K562 (cell line): ENCODE measurements around the gene MRPL10. TPM values are rescaled to one million over a fixed set of nuclear protein-coding genes. Genes with fewer than 3 reads are reported as not detected.
A peak's percentile ranks its signal among the peaks of the same experiment; 100 is the strongest.

Source experiments
- ELF4 ChIP-seq: fragments of 450-650 bp; formaldehyde crosslinking; IDR thresholded peaks from 2 replicates; pipeline ENCODE4 v1.4.0; 2022; ENCODE audit warnings: missing genetic modification characterization
- FOXJ2 ChIP-seq: fragments of 200-800 bp; sonication (Bioruptor generic); IDR thresholded peaks from 2 replicates; pipeline ENCODE4 v1.6.1; 2016; ENCODE audit warnings: missing genetic modification characterization, missing compliant biosample characterization
- GTF2F1 ChIP-seq: IDR thresholded peaks from 2 replicates; pipeline ENCODE4 v1.6.1; 2011; ENCODE audit warnings: low read depth, low read length, improper control_type of control experiment
- HDAC3 ChIP-seq: fragments of 450-650 bp; IDR thresholded peaks from 2 replicates; pipeline ENCODE4 v1.6.1; 2018; ENCODE audit warnings: borderline replicate concordance, mild to moderate bottlenecking, moderate library complexity; ENCODE audit not compliant: partially characterized antibody
- HDAC6 ChIP-seq: IDR thresholded peaks from 2 replicates; pipeline ENCODE4 v1.6.1; 2012; ENCODE audit warnings: low read depth, mild to moderate bottlenecking, control low read depth, inconsistent platforms, low read length, moderate library complexity
- JUN ChIP-seq, 2 experiments: sonication (generic) in 1 of 2; formaldehyde crosslinking in 1 of 2; IDR thresholded peaks; 2 replicates each; pipeline versions ENCODE4 v1.6.1 to v1.8.0; 2012 to 2022; ENCODE audit warnings: borderline replicate concordance in 2 of 2, mild to moderate bottlenecking in 2 of 2, improper control_type of control experiment in 1 of 2, low read depth in 1 of 2, low read length in 1 of 2, missing genetic modification reagents in 1 of 2
- KLF13 ChIP-seq: fragments of 450-650 bp; IDR thresholded peaks from 2 replicates; pipeline ENCODE4 v1.6.1; 2016; ENCODE audit warnings: missing genetic modification characterization, low read depth, mild to moderate bottlenecking, missing compliant biosample characterization, moderate library complexity, borderline replicate concordance
- MYC ChIP-seq, 2 experiments: fragments of 250-450 bp in 1 of 2; sonication (Bioruptor Pico) in 1 of 2; IDR thresholded peaks; 2 replicates each; pipeline versions ENCODE4 v1.5.1 to v1.6.1; 2012 to 2021; ENCODE audit warnings: low read depth in 2 of 2, borderline replicate concordance in 1 of 2, improper control_type of control experiment in 1 of 2, low read length in 1 of 2, mild to moderate bottlenecking in 1 of 2, moderate library complexity in 1 of 2
- PCBP2 ChIP-seq: fragments of 200-400 bp; formaldehyde crosslinking; IDR thresholded peaks from 2 replicates; pipeline ENCODE4 v1.6.1; 2018; ENCODE audit warnings: low read length, low read depth, mild to moderate bottlenecking, moderate library complexity; ENCODE audit not compliant: poor library complexity, severe bottlenecking
- PYGO2 ChIP-seq: fragments of 450-650 bp; IDR thresholded peaks from 2 replicates; pipeline ENCODE4 v1.6.1; 2016; ENCODE audit warnings: mild to moderate bottlenecking, missing genetic modification characterization, moderate library complexity, missing compliant biosample characterization
- RHOXF2B ChIP-seq: fragments of 250-450 bp; sonication (Bioruptor Pico); conservative IDR thresholded peaks from 2 replicates; pipeline ENCODE4 v1.5.1; 2021
- RUNX1 ChIP-seq: sonication (generic); IDR thresholded peaks from 2 replicates; pipeline ENCODE4 v1.6.1; 2016; ENCODE audit warnings: antibody characterized with exemption, low read depth
- ZNF184 ChIP-seq: sonication (generic); formaldehyde crosslinking; IDR thresholded peaks from 2 replicates; pipeline ENCODE4 v1.5.0; 2020; ENCODE audit warnings: missing genetic modification reagents
- ZNF217 ChIP-seq: sonication (generic); formaldehyde crosslinking; IDR thresholded peaks from 2 replicates; pipeline ENCODE4 v1.8.0; 2022; ENCODE audit warnings: mild to moderate bottlenecking, missing genetic modification reagents
- ZNF311 ChIP-seq: fragments of 250-450 bp; sonication (Bioruptor Pico); IDR thresholded peaks from 2 replicates; pipeline ENCODE4 v1.4.0; 2020; ENCODE audit warnings: mild to moderate bottlenecking, moderate library complexity
- ZNF316 ChIP-seq: fragments of 450-650 bp; IDR thresholded peaks from 2 replicates; pipeline ENCODE4 v1.6.1; 2016
- ZNF41 ChIP-seq: fragments of 250-450 bp; sonication (Bioruptor Pico); conservative IDR thresholded peaks from 2 replicates; pipeline ENCODE4 v1.4.0; 2020; ENCODE audit warnings: mild to moderate bottlenecking
- ZNF696 ChIP-seq: fragments of 250-450 bp; sonication (Bioruptor Pico); conservative IDR thresholded peaks from 2 replicates; pipeline ENCODE4 v1.4.0; 2020; ENCODE audit warnings: mild to moderate bottlenecking, moderate library complexity
- ZSCAN32 ChIP-seq: fragments of 450-650 bp; formaldehyde crosslinking; IDR thresholded peaks from 2 replicates; pipeline ENCODE4 v1.4.0; 2020; ENCODE audit warnings: mild to moderate bottlenecking, moderate library complexity
- polyA plus RNA-seq, 8 experiments: library from polyadenylated mRNA; depleted of rRNA in 4 of 8; stranded (reverse) in 5 of 8; unstranded in 3 of 8; fragments of >200 nt; fragmentation: Nextera tagmentation in 2 of 8; fragmentation: Illumina TruSeq in 1 of 8; extraction: Ambion mirVana in 2 of 8; extraction: Trizol in 1 of 8; gene quantifications; 2 replicates each; pipeline versions ENCODE4 v1.2.1 to v1.2.3, GENCODE V29; 2011 to 2014; ENCODE audit warnings: inconsistent platforms in 1 of 8, missing spikeins in 1 of 8
- total RNA-seq, 7 experiments: library from RNA; depleted of rRNA in 6 of 7; stranded (reverse); fragments of >200 nt in 6 of 7; fragmentation: Illumina TruSeq in 2 of 7; extraction: Trizol in 2 of 7; gene quantifications; 2 replicates each; pipeline versions ENCODE4 v1.2.1 to v1.2.3, GENCODE V29; 2011 to 2021; ENCODE audit warnings: low replicate concordance in 1 of 7
- TF ChIP-seq, protein P1 (sequence below), 2 experiments: IDR thresholded peaks in 1 of 2; conservative IDR thresholded peaks in 1 of 2; 2 replicates each; pipeline ENCODE4 v1.6.1; 2016; ENCODE audit warnings: low read depth in 2 of 2, mild to moderate bottlenecking in 1 of 2, missing compliant biosample characterization in 1 of 2, missing genetic modification characterization in 1 of 2, moderate library complexity in 1 of 2
- TF ChIP-seq, protein P2 (sequence below): sonication (generic); formaldehyde crosslinking; IDR thresholded peaks from 2 replicates; pipeline ENCODE4 v1.8.1; 2023; ENCODE audit warnings: missing genetic modification reagents, mild to moderate bottlenecking, borderline replicate concordance

The MRPL10 gene
- total and polyA plus RNA-seq, 9 of the 15 experiments (the other 6 are each of a cell fraction or from before 2014, with no cell fraction given): 27.8 to 105 (median 67.3) TPM

DNA sequence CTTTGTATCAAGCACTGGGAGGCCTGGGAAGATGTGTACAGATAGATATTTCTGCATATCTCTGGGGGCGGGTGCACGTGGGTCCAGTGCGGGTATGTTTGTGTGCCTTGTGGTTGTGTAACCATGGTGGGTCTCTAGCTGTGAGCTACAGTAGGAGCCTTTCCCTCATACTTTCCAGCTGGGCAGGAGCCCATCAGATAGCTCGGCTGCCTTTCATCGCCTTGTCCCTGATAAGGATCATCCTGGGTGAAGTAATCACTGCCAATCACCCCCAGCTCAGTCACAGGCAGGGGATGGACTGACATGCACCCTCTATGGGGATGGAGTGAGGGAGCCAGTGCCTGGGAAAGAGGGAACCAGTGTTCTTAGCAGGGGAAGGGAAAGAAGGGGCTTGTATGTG is 12.9 kb upstream of the MRPL10 start (continued):
- TF ChIP-seq PYGO2: no peak
- TF ChIP-seq ZNF184 (CRISPR knock-in tag): no peak
- no peak for TF ChIP-seq KLF13 (tag)
- TF ChIP-seq, protein P1, sequence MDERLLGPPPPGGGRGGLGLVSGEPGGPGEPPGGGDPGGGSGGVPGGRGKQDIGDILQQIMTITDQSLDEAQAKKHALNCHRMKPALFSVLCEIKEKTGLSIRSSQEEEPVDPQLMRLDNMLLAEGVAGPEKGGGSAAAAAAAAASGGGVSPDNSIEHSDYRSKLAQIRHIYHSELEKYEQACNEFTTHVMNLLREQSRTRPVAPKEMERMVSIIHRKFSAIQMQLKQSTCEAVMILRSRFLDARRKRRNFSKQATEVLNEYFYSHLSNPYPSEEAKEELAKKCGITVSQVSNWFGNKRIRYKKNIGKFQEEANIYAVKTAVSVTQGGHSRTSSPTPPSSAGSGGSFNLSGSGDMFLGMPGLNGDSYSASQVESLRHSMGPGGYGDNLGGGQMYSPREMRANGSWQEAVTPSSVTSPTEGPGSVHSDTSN (CRISPR knock-in tag; IDR thresholded peaks at IDR 0.05; ENCODE audit: low read depth): peak; percentile 68
- TF ChIP-seq, protein P1 (tag; conservative IDR thresholded peaks at IDR 0.05; ENCODE audit: low read depth): peak; percentile 96
- TF ChIP-seq, protein P2, sequence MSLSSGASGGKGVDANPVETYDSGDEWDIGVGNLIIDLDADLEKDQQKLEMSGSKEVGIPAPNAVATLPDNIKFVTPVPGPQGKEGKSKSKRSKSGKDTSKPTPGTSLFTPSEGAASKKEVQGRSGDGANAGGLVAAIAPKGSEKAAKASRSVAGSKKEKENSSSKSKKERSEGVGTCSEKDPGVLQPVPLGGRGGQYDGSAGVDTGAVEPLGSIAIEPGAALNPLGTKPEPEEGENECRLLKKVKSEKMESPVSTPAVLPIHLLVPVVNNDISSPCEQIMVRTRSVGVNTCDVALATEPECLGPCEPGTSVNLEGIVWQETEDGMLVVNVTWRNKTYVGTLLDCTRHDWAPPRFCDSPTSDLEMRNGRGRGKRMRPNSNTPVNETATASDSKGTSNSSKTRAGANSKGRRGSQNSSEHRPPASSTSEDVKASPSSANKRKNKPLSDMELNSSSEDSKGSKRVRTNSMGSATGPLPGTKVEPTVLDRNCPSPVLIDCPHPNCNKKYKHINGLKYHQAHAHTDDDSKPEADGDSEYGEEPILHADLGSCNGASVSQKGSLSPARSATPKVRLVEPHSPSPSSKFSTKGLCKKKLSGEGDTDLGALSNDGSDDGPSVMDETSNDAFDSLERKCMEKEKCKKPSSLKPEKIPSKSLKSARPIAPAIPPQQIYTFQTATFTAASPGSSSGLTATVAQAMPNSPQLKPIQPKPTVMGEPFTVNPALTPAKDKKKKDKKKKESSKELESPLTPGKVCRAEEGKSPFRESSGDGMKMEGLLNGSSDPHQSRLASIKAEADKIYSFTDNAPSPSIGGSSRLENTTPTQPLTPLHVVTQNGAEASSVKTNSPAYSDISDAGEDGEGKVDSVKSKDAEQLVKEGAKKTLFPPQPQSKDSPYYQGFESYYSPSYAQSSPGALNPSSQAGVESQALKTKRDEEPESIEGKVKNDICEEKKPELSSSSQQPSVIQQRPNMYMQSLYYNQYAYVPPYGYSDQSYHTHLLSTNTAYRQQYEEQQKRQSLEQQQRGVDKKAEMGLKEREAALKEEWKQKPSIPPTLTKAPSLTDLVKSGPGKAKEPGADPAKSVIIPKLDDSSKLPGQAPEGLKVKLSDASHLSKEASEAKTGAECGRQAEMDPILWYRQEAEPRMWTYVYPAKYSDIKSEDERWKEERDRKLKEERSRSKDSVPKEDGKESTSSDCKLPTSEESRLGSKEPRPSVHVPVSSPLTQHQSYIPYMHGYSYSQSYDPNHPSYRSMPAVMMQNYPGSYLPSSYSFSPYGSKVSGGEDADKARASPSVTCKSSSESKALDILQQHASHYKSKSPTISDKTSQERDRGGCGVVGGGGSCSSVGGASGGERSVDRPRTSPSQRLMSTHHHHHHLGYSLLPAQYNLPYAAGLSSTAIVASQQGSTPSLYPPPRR (CRISPR knock-in tag): no peak
- no peak for TF ChIP-seq HDAC3
- no peak for TF ChIP-seq ZNF311
- no peak for TF ChIP-seq ZNF41
- TF ChIP-seq ELF4 (CRISPR knock-in tag): no peak
- no peak for TF ChIP-seq ZNF316
- no peak for TF ChIP-seq HDAC6
- TF ChIP-seq FOXJ2 (tag): peak; percentile 98
- TF ChIP-seq PCBP2: no peak
- no peak for TF ChIP-seq RUNX1
- TF ChIP-seq GTF2F1: no peak
- TF ChIP-seq RHOXF2B (CRISPR knock-in tag): no peak
- TF ChIP-seq JUN (IDR thresholded peaks at IDR 0.05; ENCODE audit: borderline replicate concordance, low read depth, low read length): peak; percentile 22; the same call in 1 of the 2 replicates
- TF ChIP-seq JUN (CRISPR knock-in tag; IDR thresholded peaks at IDR 0.05; ENCODE audit: borderline replicate concordance): no peak
- TF ChIP-seq ZNF696: no peak
- peak; percentile 24; the same call in 1 of the 2 replicates for TF ChIP-seq MYC (IDR thresholded peaks at IDR 0.05; ENCODE audit: low read depth, low read length)
- TF ChIP-seq MYC (CRISPR knock-in tag; IDR thresholded peaks at IDR 0.05; ENCODE audit: borderline replicate concordance, low read depth): no peak
- TF ChIP-seq ZSCAN32 (CRISPR knock-in tag): no peak
- TF ChIP-seq ZNF217 (CRISPR knock-in tag): no peak
